ENCODE data around the gene CRK.

- TF ChIP-seq ZFP30 (CRISPR knock-in tag; IDR thresholded peaks at IDR 0.05): no peak
- TF ChIP-seq OSR1 (CRISPR knock-in tag; IDR thresholded peaks at IDR 0.05): no peak
- no peak for TF ChIP-seq BACH2 (CRISPR knock-in tag; IDR thresholded peaks at IDR 0.05; ENCODE audit: borderline replicate concordance)
- TF ChIP-seq RARB (CRISPR knock-in tag; IDR thresholded peaks at IDR 0.05): no peak
- no peak for TF ChIP-seq ARNTL (CRISPR knock-in tag; IDR thresholded peaks at IDR 0.05; ENCODE audit: borderline replicate concordance, low read depth)
- no peak for TF ChIP-seq SNAI2 (CRISPR knock-in tag; IDR thresholded peaks at IDR 0.05)
- TF ChIP-seq PATZ1 (CRISPR knock-in tag; IDR thresholded peaks at IDR 0.05; ENCODE audit: borderline replicate concordance): no peak
These were observed 25.7 kb upstream of the CRK start for GRCh38 chr17:1481736-1482135.

Measured in SK-N-SH treated with all-trans-retinoic acid at 6 μM for 48 hours (cell line).